NCI-H2107 (cell line): ENCODE results near the gene DUSP8.
"Not testable (repeated sequence)": the region's sequence is repeated elsewhere in the genome, so short reads cannot be mapped to it uniquely, and the experiment has no call there.

Experiments
- DNase-seq: peaks from one replicate; lab custom pipeline; 2025; lab: John Stamatoyannopoulos, UW

The DUSP8 gene

DNA sequence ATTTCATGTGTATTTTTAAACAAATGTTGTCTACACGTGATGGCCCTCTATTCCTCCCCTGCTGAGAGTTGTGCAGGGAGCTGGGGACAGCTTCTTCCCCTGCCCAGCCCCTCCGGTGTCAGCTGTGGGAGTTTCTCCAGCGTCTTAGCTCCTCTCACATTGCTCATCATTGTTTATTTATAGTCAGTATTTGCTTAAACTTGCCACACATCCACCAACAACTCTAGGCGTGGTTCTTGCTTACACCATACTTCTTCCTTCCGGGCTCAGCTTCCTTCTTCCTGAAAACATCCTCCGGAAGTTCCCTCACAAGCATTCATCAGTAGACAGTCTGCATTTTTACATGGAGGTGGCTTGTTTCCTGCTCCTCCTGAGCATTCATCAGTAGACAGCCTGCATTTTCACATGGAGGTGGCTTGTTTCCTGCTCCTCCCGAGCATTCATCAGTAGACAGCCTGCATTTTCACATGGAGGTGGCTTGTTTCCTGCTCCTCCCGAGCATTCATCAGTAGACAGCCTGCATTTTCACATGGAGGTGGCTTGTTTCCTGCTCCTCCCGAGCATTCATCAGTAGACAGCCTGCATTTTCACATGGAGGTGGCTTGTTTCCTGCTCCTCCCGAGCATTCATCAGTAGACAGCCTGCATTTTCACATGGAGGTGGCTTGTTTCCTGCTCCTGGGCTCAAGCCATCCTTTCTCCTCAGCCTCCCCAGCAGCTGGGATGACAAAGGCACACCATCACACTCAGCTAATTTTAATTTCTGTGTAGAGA, 17.3 kb upstream of the DUSP8 start:
- not testable (repeated sequence) for DNase-seq

DNA sequence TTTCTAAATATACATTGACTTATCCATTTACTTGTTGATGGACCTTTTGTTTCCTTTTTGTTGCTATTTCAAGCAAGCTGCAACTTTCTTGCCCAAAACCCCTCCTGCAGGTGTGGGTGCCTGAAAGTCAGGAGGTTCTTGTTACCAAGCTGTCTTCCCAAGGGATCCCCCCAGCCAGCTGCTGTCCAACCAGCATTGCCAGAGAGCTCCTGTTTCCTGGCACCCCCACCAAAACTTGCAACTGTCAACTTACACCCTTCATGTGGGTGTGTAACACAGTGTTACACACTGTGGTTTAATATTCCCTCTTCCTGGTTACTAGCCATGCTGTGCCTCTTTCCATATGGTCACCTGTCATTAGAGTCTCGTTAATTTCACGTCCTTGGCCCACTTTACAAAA, 14.6 kb upstream of the DUSP8 start:
- DNase-seq: no peak

DNA sequence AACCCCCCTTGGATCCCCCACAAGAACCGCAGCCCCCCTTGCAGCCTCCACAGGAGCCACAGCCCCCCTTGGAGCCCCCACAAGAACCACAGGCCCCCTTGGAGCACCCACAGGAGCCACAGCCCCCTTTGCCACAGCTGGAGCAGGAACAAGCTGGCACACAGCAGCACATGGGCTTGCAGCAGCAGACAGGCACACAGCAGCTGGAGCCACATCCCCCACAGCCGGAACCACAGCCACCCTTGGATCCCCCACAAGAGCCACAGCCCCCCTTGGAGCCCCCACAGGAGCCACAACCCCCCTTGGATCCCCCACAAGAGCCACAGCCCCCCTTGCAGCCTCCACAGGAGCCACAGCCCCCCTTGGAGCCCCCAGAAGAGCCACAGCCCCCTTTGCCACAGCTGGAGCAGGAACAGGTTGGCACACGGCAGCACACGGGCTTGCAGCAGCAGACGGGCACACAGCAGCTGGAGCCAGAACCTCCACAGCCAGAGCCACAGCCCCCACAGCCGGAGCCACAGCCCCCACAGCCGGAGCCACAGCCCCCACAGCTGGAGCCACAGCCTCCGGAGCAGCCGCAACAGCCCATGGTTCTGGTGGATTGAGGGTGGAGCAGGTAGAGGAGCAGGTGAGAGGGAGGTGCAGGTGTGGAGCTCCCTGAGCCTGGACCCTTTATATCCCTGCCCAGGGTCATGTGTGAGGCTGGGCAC, 12.7 kb upstream of the DUSP8 start, which contains the start of gene KRTAP5-1:
KRTAP5-1 (minus strand) TSS at position 623 of the 710 bp plus-strand sequence; CDS start at position 589, 34 bp downstream.
- DNase-seq: not testable (repeated sequence)

DNA sequence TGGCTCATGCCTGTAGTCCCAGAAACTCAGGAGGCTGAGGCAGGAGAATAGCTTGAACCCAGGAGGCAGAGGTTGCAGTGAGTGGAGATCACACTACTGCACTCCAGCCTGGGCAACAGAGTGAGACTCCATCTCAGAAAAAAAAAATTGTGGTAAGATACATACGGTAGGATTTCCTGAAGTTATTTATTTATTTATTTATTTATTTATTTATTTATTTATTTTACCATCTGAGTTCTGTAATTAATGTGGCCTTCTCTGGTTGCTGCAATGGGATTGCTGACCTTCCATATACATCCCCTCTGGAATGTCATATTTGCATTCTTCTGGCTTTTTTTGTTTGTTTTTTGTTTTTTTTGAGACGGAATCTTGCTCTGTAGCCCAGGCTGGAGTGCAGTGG, 10.8 kb upstream of the DUSP8 start:
- DNase-seq: not testable (repeated sequence)

DNA sequence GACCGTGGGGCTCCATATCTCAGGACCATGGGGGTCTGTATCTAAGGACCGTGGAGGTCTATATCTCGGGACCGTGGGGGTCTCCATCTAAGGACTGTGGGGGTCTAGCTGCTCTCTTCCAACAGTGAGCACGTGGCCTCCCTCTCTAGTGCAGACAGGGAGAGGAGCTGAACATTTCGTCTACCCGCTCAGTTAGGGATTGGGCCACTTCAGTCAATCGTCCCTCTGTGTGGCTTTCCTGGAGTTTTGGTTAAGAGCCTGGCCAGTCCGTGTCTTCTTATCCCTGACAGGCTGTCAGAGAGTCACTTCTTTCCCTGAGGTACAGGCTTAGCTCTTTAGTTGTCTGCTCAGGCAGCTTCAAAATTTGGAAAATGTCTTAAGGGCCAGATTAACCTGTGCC, 9.9 kb upstream of the DUSP8 start:
- DNase-seq: no peak

DNA sequence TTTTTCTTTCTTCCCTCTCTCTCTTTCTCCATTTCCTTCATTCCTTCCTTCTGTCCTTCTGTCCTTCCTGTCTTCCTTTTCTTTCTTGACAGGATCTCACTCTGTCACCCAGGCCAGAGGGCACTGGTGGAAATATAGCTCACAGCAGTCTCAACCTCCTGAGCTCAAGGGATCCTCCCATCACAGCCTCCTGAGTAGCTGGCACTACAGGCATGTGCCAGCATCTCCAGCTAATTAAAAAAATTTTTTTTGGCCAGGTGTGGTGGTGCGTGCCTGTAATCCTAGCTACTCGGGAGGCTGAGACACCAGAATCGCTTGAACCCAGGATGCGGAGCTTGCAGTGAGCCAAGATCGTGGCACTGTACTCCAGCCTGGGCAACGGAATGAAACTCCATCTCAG, 4.8 kb upstream of the DUSP8 start:
- no peak for DNase-seq

DNA sequence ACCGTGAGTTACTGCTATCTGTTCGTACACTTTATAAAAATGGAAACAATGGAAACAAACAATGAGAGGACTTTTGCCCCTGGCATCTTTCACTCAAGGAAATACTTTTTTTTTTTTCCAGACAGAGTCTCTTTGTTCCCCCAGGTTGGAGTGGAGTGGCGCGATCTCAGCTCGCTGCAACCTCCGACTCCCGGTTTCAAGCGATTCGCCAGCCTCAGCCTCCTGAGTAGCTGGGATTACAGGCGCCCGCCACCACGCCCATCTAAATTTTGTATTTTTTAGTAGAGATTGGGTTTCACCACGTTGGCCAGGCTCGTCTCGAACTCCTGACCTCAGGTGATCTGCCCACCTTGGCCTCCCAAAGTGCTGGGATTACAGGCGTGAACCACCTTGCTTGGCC, 3.7 kb upstream of the DUSP8 start:
- not testable (repeated sequence) for DNase-seq

DNA sequence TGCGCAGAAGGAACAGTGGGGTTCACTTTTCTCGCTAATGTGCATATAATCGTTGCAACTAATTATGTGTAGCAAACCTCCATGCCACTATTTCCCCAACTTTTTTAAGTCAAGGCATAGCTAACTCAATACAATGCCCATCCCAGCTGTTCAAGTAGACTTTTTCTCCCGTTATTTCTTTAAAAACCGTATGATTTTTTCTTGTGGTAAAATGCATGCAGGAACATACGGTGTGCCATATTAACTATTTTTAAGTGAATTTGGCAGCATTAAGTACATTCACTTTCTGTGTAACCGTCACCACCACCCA, 2.8 kb upstream of the DUSP8 start:
- DNase-seq: no peak

DNA sequence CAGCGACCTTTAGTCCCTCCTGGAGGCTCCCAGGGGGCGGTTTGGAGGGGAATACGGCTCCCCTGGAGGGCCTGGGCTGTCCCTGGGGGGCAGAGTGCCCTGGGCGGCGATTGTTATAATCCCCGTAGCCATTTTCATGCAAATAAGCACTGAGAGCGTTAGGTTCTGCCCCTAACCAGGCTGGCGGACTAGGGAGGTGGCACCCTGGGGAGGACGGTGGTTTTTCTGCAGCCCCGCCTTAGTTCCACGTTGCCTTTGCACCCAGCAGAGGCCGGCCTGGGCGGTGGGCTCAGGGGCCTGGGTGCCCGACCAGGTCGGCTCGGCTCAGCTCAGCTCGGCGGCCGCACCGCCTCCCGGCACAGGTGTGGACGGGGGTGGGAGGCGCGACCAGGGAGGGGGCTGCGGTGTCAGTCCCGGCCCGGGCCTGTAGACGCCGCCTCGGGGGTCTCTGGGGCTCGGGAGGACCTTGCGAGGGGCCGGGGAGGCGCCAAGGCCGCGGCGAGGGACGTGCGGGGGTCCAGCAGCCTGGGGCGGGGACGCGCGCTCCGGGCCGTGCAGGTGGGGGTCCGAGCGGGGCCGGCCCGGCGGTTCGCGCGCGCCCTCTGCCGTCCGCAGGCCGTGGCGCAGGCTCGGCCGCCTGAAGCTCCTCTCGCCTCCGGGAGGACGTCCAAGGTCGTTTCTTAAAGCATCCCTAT, 2.3 kb upstream of the DUSP8 start:
- DNase-seq: peak; percentile 90

DNA sequence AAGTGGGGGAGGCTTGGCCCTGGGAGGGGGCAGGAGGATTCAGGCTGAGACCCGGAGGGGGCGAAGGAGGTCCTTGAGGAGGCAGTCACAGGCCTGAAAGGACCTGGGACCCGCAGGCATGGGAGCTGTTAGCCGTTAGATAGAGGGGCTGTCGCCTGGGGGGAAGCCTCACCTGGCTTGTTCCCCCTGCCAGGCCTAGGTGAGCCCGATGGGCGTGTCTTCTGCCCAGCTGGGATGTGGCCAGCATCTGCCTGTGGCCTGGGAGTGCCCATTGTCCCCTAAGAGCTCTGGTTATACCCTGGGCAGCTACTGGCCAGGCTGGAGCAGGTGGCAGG, 1.8 kb upstream of the DUSP8 start:
- peak; percentile 90 for DNase-seq

DNA sequence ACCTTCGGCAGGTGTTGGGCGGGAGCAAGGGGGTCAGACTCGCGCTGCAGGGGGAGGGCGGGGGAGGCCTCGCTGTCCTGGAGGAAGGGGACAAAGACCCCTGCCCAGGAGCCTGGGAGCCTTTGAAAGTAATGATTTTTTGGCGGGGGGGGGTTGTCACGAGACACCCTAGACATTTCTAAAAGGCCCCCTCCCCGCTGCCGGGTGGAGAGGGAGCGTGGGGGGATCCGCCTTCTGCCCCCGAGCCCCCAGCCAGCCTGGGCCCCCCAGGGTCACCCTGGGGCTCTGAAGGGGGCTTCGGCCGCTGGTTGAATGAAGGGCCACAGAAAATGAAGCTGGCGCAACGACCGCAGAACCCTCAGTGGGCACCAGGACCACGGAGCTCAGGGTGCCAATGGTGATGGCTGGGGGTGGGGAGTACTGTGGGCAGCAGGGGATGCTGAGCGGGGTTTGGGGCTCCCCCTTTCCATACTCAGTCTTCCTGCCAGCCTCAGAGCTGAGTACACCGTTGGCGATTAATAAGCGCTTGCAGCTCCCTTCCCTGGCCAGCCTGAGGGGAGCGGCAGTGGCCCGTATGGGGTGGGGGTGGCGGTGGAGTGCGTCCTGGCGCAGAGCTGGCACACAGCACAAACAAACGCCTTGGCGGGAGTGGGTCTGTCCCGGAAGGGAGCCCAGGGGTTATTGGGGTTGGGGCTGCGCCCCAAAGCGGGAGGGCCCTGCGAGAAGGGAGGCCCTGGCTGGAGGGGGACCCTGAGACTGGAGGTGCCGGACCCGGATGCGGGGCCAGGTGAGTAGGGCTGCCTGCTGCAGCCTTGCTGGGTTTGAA, 1.2 kb upstream of the DUSP8 start:
- no peak for DNase-seq

DNA sequence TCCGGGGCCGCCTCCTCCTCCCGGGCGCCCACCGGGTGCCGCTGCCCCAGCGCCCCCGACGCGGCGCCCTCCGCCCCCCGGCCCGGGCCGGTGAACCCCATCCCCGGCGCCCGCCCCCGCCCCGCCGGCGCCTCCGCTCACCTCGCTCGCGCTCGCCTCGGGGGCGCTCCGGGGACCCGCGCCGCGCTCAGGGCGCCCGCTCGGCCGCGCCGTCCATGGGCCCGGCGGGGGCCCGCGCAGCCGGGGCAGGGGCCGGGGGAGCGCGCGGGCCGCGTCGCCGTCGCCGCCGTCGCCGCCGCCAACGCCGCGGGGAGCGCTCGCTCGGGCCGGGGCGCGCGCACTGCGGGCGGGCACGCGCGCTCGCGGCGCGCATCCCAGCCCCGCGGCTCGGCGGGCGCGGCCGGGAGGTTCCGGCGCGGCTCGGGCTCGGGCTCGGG, 293 bp downstream of the DUSP8 start:
- no peak for DNase-seq

DNA sequence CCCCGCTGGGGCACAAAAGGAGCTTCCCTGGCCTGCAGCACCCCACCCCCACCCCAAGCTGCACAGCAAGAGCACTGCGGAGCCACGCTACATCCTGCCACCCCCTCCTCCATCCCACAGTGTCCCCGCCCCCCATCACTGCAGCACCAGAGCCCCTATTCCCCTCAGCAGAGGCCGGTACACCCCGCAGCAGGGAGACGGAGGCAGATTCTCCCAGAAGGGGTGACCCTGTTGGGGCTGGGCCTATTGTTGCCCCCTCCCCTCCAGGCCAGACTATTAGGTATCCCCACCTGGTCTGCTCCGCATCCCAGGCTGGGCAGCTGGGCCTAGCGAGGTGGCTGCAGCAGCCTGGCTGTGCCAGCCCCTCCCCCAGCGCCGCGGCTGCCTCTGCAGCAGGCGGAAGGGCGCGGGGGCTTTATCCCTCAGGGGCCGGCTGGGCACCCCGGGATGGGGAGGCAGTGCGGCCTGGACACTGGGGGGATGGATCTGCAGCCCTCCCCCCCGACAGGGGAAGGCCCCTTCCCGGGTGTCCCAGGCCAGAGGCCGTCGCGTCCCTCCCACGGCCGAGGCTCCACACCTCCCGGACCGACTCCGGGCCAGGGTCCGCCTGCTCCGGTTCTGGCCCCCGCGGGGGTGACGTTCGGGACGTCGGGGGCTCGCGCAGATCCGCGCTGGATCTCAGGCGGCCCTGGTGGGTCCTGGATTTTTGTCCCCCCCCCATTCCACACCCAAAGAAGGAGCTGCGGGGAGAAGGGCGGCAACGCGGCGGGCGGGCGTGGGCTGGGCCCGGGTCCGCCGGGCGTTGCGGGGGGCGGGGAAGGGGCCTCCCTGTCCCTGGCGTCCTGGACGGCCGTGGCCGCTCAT, 943 bp downstream of the DUSP8 start:
- no peak for DNase-seq

DNA sequence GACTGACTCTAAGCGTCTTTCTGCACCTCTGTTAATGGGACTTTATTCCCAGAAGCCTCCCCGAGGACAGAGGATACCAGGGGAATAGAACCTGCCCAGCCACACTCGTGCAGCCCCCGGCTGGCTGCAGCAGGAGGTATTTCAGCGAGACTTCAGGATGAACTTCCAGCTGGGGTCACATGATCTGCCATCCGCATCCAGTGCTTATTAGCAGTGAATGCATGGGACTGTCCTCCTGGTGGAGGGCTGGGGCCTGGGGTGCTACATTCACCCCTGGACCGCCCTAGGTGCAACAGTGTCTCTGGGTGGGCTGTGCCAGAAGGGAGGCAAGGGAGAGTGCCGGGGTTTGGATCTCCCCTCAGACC, 1.6 kb downstream of the DUSP8 start:
- no peak for DNase-seq

DNA sequence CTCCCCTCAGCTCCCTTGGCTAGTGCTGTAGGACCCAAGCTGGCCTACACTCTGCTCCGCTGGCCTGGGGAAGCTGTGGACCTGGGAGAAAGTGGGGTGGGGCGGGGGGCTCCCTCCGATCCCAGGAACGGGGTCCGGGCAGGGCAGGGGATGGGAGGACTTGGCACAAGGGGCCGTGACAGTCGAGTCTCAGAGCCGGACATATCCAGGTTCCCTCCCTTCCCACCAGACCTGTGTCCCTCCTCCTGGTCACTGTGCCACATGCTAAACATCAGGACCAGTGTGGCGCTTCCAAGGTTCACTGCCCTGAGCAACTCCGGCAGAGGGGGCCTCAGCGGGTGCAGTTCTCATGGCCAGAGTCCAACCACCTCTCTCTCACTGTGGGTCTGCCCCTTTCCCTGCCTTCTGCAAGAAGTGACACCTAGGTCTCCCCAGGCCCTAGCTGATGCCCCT, 2.0 kb downstream of the DUSP8 start:
- no peak for DNase-seq

DNA sequence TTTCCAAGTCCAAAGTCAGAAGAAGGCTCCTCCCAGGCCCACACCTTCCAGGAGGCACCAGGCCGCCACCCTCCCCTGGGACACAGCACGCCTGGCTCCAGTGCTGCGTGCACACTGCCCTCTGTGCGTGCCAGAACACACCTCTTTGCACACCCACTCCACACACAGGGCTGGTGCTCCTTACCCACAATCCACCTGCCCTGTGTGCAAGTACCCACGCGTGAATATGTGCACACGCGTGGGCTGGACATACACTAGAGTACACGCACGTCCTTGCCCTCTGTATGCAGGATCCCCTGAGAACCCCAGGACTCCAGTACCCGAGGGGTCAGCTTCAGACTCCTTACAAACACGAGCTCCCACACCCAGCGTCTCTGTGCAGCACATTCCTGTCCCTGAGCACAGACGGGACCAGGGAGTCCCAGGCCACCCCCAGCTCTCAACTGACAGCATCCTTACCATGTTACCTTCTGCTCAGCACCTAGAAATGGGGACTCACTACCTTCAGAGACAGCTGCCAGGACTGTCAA, 2.8 kb downstream of the DUSP8 start:
- no peak for DNase-seq

DNA sequence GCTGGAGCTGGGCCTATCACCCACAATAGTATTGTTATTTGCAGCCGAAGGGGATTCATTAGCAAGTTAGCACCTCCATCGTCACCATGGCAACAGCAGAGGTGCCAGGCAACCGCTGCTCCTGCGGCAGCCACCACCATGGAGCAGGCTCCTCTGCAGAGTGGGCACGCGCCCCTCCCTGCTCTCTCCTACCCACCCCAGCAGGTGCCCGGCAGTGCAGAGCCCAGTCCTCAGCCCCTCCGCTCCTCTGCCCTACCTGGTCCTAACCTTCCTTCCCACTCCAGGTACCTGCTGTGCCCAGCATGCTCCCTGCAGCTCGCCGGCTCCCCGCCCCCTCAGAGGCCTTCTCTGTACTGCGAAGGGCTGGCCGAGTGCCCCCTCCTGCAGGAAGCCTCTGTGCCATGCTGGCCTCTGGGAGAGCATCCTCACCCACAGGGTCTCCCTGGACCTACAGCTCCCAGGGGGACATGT, 3.6 kb downstream of the DUSP8 start:
- DNase-seq: no peak

DNA sequence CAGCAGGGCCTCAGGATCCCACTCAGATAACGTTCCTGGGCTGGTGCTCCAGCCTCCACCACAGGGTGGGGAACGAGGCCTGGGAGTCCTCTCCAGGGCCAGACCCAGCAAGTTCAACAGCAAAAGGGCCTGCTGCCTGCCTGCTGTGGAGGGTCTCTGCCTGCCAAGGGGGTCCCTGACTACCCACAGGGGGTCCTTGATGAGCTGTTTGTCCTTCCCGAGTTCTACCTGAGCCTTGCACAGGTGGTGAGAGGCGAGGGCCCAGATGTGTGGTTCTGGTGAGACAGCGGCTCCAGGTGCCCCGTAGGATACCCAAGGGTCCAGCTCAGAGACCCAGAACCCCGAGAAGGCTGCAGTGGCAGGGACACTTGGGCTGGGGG, 4.4 kb downstream of the DUSP8 start:
- DNase-seq: no peak

DNA sequence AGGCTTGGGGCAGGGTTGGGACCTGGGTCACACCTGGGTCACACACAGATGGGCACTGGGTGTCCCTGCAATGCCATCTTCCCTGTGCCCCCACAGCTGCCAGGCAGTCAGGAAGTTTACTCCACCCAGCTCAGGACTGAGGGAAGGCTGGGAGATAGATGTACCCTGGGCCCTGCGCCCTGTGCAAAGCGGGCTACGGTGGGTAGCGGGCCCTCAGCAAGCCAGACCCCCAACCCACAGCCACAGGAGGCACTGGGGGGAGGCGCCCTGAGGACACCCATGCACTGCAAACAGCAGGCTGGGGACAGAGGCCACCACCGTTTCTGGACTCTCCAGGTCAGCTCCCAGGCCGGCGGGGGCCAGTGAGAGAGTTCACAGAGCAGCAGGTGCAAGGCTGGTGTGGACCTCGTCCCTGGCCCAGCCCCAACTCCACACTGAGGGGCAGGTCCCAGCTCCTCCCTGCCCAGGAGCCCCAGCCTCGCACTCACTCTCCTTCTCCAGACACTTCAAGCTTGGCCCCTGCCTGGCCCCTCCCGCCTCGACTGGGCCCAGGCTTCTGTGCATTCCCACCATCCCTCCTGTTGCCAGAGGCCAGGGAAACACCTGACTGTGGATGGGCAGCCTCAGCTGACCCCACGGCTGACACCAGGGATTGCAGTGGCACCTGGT, 4.9 kb downstream of the DUSP8 start:
- no peak for DNase-seq

DNA sequence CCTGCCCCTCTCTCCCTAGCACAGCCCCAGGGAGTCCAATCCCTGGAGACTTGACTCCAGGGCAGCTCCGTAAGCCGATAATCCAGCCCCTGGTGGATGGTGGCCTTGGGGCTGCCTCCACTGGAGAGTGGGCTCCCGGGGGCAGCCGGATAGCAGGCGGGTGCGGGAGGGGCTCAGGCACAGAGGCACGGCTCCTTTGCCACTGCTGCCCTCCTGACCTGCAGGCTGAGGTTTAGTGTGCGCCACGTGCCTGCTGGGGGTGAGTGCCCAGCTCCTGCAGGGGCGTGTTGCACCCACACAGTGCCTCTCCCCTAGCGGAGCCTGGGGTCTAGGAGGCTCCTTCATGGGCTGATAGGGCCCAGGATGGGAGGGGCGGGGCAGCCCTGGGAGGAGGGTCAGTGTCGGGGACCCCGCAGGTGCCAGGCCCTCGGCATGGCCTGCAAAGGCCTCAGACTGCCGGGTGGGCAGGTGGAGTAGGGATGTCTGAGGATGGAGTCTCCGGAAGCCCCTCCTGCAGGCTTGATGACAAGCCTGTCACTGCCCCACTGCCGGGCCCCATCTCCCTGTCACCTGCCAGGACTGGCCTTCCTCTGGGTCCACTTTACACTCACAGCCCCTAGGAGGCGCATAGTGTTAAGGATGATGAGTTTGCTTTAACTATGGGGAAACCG, 5.6 kb downstream of the DUSP8 start:
- DNase-seq: no peak
